Astrocyte (in vitro differentiated cells and primary cell): ENCODE measurements around the gene ANKRD53. TPM values are rescaled to one million over a fixed set of nuclear protein-coding genes. Genes with fewer than 3 reads are reported as not detected.

Experiments used
- DNase-seq: peaks from one replicate; pipeline ENCODE4 v3.0.0-alpha.2; 2010; ENCODE audit warnings: low read depth
- FAIRE-seq: peaks from 2 replicates; lab custom pipeline; 2011; peaks lifted over from hg19 to GRCh38; lab: Jason Lieb, UNC
- H2AFZ ChIP-seq: 2 replicates; pipeline ENCODE4 v1.6.0; 2012; ENCODE audit warnings: low read depth, low read length, inconsistent platforms
- H3K27ac ChIP-seq: 2 replicates; pipeline ENCODE4 v1.5.1; 2011; ENCODE audit warnings: low read depth, low read length, inconsistent platforms
- H3K27me3 ChIP-seq: 2 replicates; pipeline ENCODE4 v1.6.0; 2011; ENCODE audit warnings: low read length, inconsistent platforms; ENCODE audit not compliant: insufficient read depth
- H3K36me3 ChIP-seq: 2 replicates; pipeline ENCODE4 v1.5.1; 2011; ENCODE audit warnings: low read length, inconsistent platforms; ENCODE audit not compliant: insufficient read depth
- H3K4me1 ChIP-seq: 2 replicates; pipeline ENCODE4 v1.5.1; 2011; ENCODE audit warnings: low read length, inconsistent platforms; ENCODE audit not compliant: insufficient read depth
- H3K4me2 ChIP-seq: 2 replicates; pipeline ENCODE4 v1.6.0; 2012; ENCODE audit warnings: low read length, inconsistent platforms
- H3K4me3 ChIP-seq: 2 replicates; pipeline ENCODE4 v1.5.1; 2011; ENCODE audit warnings: low read depth, mild to moderate bottlenecking, low read length, inconsistent platforms; ENCODE audit not compliant: insufficient read depth
- H3K79me2 ChIP-seq: 2 replicates; pipeline ENCODE4 v1.6.0; 2012; ENCODE audit warnings: mild to moderate bottlenecking, low read length, inconsistent platforms; ENCODE audit not compliant: insufficient read depth
- H3K9ac ChIP-seq: 2 replicates; pipeline ENCODE4 v1.6.0; 2012; ENCODE audit warnings: mild to moderate bottlenecking, low read length, inconsistent platforms
- H3K9me3 ChIP-seq: 2 replicates; pipeline ENCODE4 v1.5.1; 2012; ENCODE audit warnings: low read depth, mild to moderate bottlenecking, low read length, inconsistent platforms; ENCODE audit not compliant: insufficient read depth
- H4K20me1 ChIP-seq: 2 replicates; pipeline ENCODE4 v1.6.0; 2012; ENCODE audit warnings: low read length, inconsistent platforms; ENCODE audit not compliant: insufficient read depth
- H3K27ac Mint-ChIP-seq: one replicate; pipeline ENCODE4 v1.8.0; 2021; ENCODE audit warnings: mild to moderate bottlenecking, mixed read lengths; ENCODE audit not compliant: unreplicated experiment
- H3K27me3 Mint-ChIP-seq: one replicate; pipeline ENCODE4 v1.8.0; 2021; ENCODE audit warnings: low read depth, mixed read lengths; ENCODE audit not compliant: unreplicated experiment
- H3K36me3 Mint-ChIP-seq: one replicate; pipeline ENCODE4 v1.8.0; 2021; ENCODE audit warnings: low read depth, mixed read lengths; ENCODE audit not compliant: unreplicated experiment
- H3K4me1 Mint-ChIP-seq: one replicate; pipeline ENCODE4 v1.8.0; 2021; ENCODE audit warnings: low read depth, mixed read lengths; ENCODE audit not compliant: unreplicated experiment
- H3K4me3 Mint-ChIP-seq: one replicate; pipeline ENCODE4 v1.8.0; 2021; ENCODE audit warnings: mild to moderate bottlenecking, moderate library complexity, mixed read lengths; ENCODE audit not compliant: unreplicated experiment
- H3K9me3 Mint-ChIP-seq: one replicate; pipeline ENCODE4 v1.8.0; 2021; ENCODE audit warnings: mild to moderate bottlenecking, mixed read lengths; ENCODE audit not compliant: unreplicated experiment
- EZH2 ChIP-seq: IDR thresholded peaks from 2 replicates; pipeline ENCODE4 v1.6.1; 2012; ENCODE audit warnings: mild to moderate bottlenecking, low read length, inconsistent platforms; ENCODE audit not compliant: insufficient read depth
- total RNA-seq: library from RNA; stranded (reverse); gene quantifications from 2 replicates; pipeline ENCODE4 v1.2.1, GENCODE V29; 2021
- TF ChIP-seq, protein P1 (sequence below): IDR thresholded peaks from 2 replicates; pipeline ENCODE4 v1.5.1; 2011; ENCODE audit warnings: low read depth, mild to moderate bottlenecking, inconsistent platforms, low read length, moderate library complexity; ENCODE audit not compliant: insufficient read depth

The ANKRD53 gene
- total RNA-seq, 1 donor from 2014 or later: 1.1 TPM

- Mint-ChIP-seq H3K9me3 (peaks cover 10% of the 10 kb centered on the region), H3K36me3 (peaks cover 2% of the 10 kb centered on the region), H3K4me1 (peaks cover 5% of the 10 kb centered on the region), H3K27ac (no peak overlapping the region), H3K27me3 (peaks cover 75% of the 10 kb centered on the region), H3K4me3 (no peak overlapping the region)
- Histone ChIP-seq H3K27me3 (peaks cover 6% of the 10 kb centered on the region), H3K4me3 (no peak overlapping the region), H3K27ac (no peak overlapping the region), H3K4me2 (no peak overlapping the region), H3K9me3 (no peaks in the 10 kb centered on the region), H3K9ac (no peak overlapping the region), H4K20me1 (no peaks in the 10 kb centered on the region), H3K79me2 (no peaks in the 10 kb centered on the region), H3K4me1 (no peaks in the 10 kb centered on the region), H3K36me3 (no peaks in the 10 kb centered on the region), H2AFZ (no peak overlapping the region)
- no peak for DNase-seq
- FAIRE-seq: no peak
- no peak for TF ChIP-seq EZH2
- TF ChIP-seq, protein P1, sequence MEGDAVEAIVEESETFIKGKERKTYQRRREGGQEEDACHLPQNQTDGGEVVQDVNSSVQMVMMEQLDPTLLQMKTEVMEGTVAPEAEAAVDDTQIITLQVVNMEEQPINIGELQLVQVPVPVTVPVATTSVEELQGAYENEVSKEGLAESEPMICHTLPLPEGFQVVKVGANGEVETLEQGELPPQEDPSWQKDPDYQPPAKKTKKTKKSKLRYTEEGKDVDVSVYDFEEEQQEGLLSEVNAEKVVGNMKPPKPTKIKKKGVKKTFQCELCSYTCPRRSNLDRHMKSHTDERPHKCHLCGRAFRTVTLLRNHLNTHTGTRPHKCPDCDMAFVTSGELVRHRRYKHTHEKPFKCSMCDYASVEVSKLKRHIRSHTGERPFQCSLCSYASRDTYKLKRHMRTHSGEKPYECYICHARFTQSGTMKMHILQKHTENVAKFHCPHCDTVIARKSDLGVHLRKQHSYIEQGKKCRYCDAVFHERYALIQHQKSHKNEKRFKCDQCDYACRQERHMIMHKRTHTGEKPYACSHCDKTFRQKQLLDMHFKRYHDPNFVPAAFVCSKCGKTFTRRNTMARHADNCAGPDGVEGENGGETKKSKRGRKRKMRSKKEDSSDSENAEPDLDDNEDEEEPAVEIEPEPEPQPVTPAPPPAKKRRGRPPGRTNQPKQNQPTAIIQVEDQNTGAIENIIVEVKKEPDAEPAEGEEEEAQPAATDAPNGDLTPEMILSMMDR: no peak
These were observed 46.9 kb upstream of the ANKRD53 start for GRCh38 chr2:70931376-70932000.

- Mint-ChIP-seq H3K27me3 (peaks cover 73% of the 10 kb centered on the region), H3K4me1 (peaks cover 10% of the 10 kb centered on the region), H3K4me3 (no peak overlapping the region), H3K27ac (no peak overlapping the region), H3K36me3 (peaks cover 2% of the 10 kb centered on the region), H3K9me3 (peaks cover 6% of the 10 kb centered on the region)
- H3K27me3 ChIP-seq: peaks cover 6% of the 10 kb centered on the region
- H3K36me3 ChIP-seq: no peaks in the 10 kb centered on the region
- no peak overlapping the region for H3K4me3 ChIP-seq
- no peak overlapping the region for H2AFZ ChIP-seq
- DNase-seq: no peak
- no peaks in the 10 kb centered on the region for H3K4me1 ChIP-seq
- no peaks in the 10 kb centered on the region for H3K9me3 ChIP-seq
- H3K79me2 ChIP-seq: no peaks in the 10 kb centered on the region
- H3K9ac ChIP-seq: no peak overlapping the region
- H4K20me1 ChIP-seq: no peaks in the 10 kb centered on the region
- TF ChIP-seq, protein P1: no peak
- TF ChIP-seq EZH2: no peak
- no peak for FAIRE-seq
- no peak overlapping the region for H3K27ac ChIP-seq
- H3K4me2 ChIP-seq: no peak overlapping the region
These were observed 45.7 kb upstream of the ANKRD53 start for GRCh38 chr2:70932631-70933230.

- DNase-seq (no peak), FAIRE-seq (no peak)
- Histone ChIP-seq H3K27ac (no peak overlapping the region), H3K4me3 (no peak overlapping the region), H3K9ac (no peak overlapping the region), H3K9me3 (no peaks in the 10 kb centered on the region), H3K27me3 (peaks cover 14% of the 10 kb centered on the region), H3K4me2 (no peak overlapping the region), H2AFZ (no peak overlapping the region), H3K79me2 (no peaks in the 10 kb centered on the region), H3K4me1 (no peaks in the 10 kb centered on the region), H4K20me1 (no peaks in the 10 kb centered on the region), H3K36me3 (no peaks in the 10 kb centered on the region)
- Mint-ChIP-seq H3K27me3 (peaks cover 74% of the 10 kb centered on the region), H3K4me1 (peaks cover 10% of the 10 kb centered on the region), H3K9me3 (peaks cover 3% of the 10 kb centered on the region), H3K4me3 (no peak overlapping the region), H3K27ac (no peak overlapping the region), H3K36me3 (peaks cover 2% of the 10 kb centered on the region)
- no peak for TF ChIP-seq EZH2
- TF ChIP-seq, protein P1: no peak
These were observed 43.4 kb upstream of the ANKRD53 start for GRCh38 chr2:70934981-70935380.
